Measurements from ENCODE around the gene C19orf73. TPM values are rescaled to one million over a fixed set of nuclear protein-coding genes. Genes with fewer than 3 reads are reported as not detected.

The C19orf73 gene
- total and polyA plus RNA-seq, 9 of the 15 experiments (the other 6 are each of a cell fraction or from before 2014, with no cell fraction given), result 0.08 to 7.4 (median 1.4) TPM

DNA sequence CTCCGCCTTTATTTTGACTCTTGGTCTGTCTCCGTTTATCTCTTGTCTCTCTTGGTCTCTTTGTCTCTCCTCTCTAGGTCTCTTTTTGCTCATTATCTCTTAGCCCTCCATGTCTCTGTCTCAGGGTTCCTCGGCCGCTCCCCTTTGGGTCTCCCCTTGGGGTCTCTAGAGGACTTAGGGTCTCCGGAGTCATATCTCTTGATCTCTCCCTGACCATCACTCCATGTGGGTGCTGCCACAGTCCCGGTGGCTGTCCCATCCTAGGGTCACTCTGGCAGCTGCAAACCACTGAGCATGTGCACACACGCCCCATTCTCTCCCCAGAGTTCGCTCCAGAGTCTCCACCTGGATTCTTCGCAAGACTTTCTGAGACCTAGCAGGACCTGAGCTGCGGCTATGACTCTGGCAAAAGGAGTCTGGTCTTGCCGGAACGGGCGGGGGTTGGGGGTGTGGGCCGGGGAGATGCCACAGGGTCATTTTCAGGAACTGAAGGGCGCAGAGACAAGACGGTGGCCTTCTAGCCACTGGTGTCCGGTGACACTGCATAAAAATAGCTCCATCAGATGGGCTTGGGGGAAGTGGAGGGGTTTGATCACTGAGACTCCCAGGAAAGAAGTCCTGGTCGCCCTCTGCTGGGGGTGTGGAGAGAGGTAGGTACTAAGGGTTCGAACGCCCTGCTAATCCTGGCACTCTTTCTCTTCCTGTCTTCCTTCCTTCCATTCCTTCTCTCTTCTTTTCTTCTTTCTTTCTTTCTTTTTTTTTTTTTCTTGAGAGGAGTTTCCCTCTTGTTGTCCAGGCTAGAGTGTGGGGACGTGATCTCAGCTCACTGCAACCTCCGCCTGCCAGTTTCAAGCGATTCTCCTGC, 45.2 kb downstream of the C19orf73 start (continued):
- TF ChIP-seq, protein P1, sequence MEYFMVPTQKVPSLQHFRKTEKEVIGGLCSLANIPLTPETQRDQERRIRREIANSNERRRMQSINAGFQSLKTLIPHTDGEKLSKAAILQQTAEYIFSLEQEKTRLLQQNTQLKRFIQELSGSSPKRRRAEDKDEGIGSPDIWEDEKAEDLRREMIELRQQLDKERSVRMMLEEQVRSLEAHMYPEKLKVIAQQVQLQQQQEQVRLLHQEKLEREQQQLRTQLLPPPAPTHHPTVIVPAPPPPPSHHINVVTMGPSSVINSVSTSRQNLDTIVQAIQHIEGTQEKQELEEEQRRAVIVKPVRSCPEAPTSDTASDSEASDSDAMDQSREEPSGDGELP (CRISPR knock-in tag; IDR thresholded peaks at IDR 0.05; ENCODE audit: borderline replicate concordance), result peak; percentile 45; the same call in 1 of the 2 replicates
- TF ChIP-seq ZNF696 (CRISPR knock-in tag; conservative IDR thresholded peaks at IDR 0.05) (no peak), CREB1 (IDR thresholded peaks at IDR 0.05) (no peak), CREB1 (CRISPR knock-in tag; IDR thresholded peaks at IDR 0.05) (no peak), ZNF431 (CRISPR knock-in tag; IDR thresholded peaks at IDR 0.05) (no peak), YY1 (IDR thresholded peaks at IDR 0.05; ENCODE audit: borderline replicate concordance in 1 of 3, control insufficient read depth in 1 of 3, extremely low read depth in 1 of 3, insufficient read depth in 3 of 3, insufficient read length in 1 of 3, insufficient replicate concordance in 2 of 3, low read depth in 1 of 3, low read length in 2 of 3) (peak in 2 of 3 experiments; percentile 10 to 20), RBM22 (IDR thresholded peaks at IDR 0.05; ENCODE audit: low read depth, low read length, poor library complexity, severe bottlenecking) (no peak), HNRNPH1 (optimal IDR thresholded peaks at IDR 0.05; ENCODE audit: low read depth, low read length) (no peak), ZNF253 (CRISPR knock-in tag; conservative IDR thresholded peaks at IDR 0.05) (no peak), REST (IDR thresholded peaks at IDR 0.05; ENCODE audit: borderline replicate concordance) (peak; percentile 61; the same call in 1 of the 2 replicates), REST (CRISPR knock-in tag; IDR thresholded peaks at IDR 0.05; ENCODE audit: low read depth) (no peak), SOX6 (IDR thresholded peaks at IDR 0.05) (no peak), NFATC3 (IDR thresholded peaks at IDR 0.05) (no peak), RBM17 (IDR thresholded peaks at IDR 0.05; ENCODE audit: borderline replicate concordance, low read depth, low read length) (no peak), PHB2 (IDR thresholded peaks at IDR 0.05; ENCODE audit: low read depth) (peak; percentile 50; the same call in 1 of the 2 replicates), ARID2 (IDR thresholded peaks at IDR 0.05) (0 out of 2 replicates have a peak, but pooled peaks have one; percentile 5), MCM7 (IDR thresholded peaks at IDR 0.05) (no peak), FOSL1 (tag; conservative IDR thresholded peaks at IDR 0.05) (no peak)
- TF ChIP-seq, protein P2, sequence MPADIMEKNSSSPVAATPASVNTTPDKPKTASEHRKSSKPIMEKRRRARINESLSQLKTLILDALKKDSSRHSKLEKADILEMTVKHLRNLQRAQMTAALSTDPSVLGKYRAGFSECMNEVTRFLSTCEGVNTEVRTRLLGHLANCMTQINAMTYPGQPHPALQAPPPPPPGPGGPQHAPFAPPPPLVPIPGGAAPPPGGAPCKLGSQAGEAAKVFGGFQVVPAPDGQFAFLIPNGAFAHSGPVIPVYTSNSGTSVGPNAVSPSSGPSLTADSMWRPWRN (IDR thresholded peaks at IDR 0.05; ENCODE audit: low read depth), result no peak

Measured in K562 (cell line).